ENCODE measurements around the gene KCNK13. TPM values are rescaled to one million over a fixed set of nuclear protein-coding genes. Genes with fewer than 3 reads are reported as not detected.

The KCNK13 gene
- total and polyA plus RNA-seq, 2 of the 13 experiments (the other 11 are each of a cell fraction or from before 2014, with no cell fraction given) = 0.08 to 0.29 TPM

DNA sequence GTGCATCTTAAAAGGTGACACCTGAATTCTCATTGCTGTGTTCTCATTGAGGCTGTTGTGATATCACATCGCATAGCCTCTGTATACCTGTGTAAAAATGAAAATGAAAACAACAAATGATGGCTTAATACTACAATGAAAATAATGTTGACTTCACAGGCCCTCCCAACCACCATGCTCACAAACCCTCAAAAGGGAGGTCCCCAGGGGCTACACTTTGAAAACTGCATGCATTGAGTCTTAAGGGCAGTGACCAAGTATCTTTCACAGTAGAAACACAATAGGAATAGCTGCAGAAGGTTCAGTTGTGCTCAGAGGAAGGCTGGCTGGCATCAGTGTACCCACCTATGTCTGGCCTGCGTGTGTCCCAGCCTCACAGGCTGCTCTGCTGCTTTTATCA, 27.6 kb upstream of the KCNK13 start:
- Histone ChIP-seq H2AFZ (ENCODE audit: low read length) (no peak overlapping the region), H3K4me2 (ENCODE audit: low read depth, low read length) (no peak overlapping the region), H3K9me3 (ENCODE audit: low read length) (no peaks in the 10 kb centered on the region), H4K20me1 (ENCODE audit: insufficient read depth, low read length) (no peaks in the 10 kb centered on the region), H3K4me1 (ENCODE audit: insufficient read depth, low read length) (no peaks in the 10 kb centered on the region), H3K36me3 (replicated peaks in 1 of 2; ENCODE audit: control insufficient read depth in 1 of 2, insufficient read depth in 2 of 2, low read length in 2 of 2) (peaks cover 8 to 34% of the 10 kb centered on the region in 2 experiments; a peak in 4 of 5 replicates), H3K27ac (ENCODE audit: extremely low read length, insufficient read depth, low read length) (no peak overlapping the region), H3K27me3 (ENCODE audit: control insufficient read depth in 1 of 2, insufficient read depth in 2 of 2, low read length in 2 of 2) (no peaks in the 10 kb centered on the region), H3K4me3 (replicated peaks in 1 of 3; ENCODE audit: insufficient read depth in 1 of 3, low read depth in 2 of 3, low read length in 3 of 3) (no peak overlapping the region), H3K9ac (ENCODE audit: insufficient read depth, low read depth, low read length) (no peak overlapping the region), H3K79me2 (ENCODE audit: insufficient read depth, low read length) (no peaks in the 10 kb centered on the region)
- 92% methylated on average over 1 of the region's 2 CpGs for WGBS (ENCODE audit: low lambda C conversion rate)
- ChIA-PET POLR2A (no interaction called here), CTCF (ENCODE audit: low intra/inter-chr PET ratio, low total read pairs) (no interaction called here)
- intact Hi-C loops (cut with micrococcal nuclease; ENCODE audit: unreplicated experiment) (no loop called here), in situ Hi-C loops (cut with HindIII; ENCODE audit: extremely low pct_ligation_motif_present, low pct_unique_long_range_greater_than_20kb) (no loop called here)
- no TSS peak for BruUV-seq (replicated peaks)
- TF ChIP-seq KDM4B (CRISPR knock-in tag; IDR thresholded peaks at IDR 0.05) (no peak), STAG1 (CRISPR knock-in tag; IDR thresholded peaks at IDR 0.05) (no peak), FOXK1 (CRISPR knock-in tag; IDR thresholded peaks at IDR 0.05; ENCODE audit: borderline replicate concordance, low read depth) (no peak), ZNF468 (CRISPR knock-in tag; IDR thresholded peaks at IDR 0.05) (no peak), ZBTB8A (CRISPR knock-in tag; IDR thresholded peaks at IDR 0.05; ENCODE audit: borderline replicate concordance, low read depth) (no peak), ATAD3A (CRISPR knock-in tag; IDR thresholded peaks at IDR 0.05) (no peak), ETV5 (CRISPR knock-in tag; IDR thresholded peaks at IDR 0.05; ENCODE audit: borderline replicate concordance) (no peak), SIX1 (CRISPR knock-in tag; IDR thresholded peaks at IDR 0.05; ENCODE audit: borderline replicate concordance) (no peak), RFXANK (CRISPR knock-in tag; IDR thresholded peaks at IDR 0.05) (no peak), IKZF4 (CRISPR knock-in tag; IDR thresholded peaks at IDR 0.05; ENCODE audit: borderline replicate concordance, low read depth, not compliant biosample characterization) (no peak), MYNN (CRISPR knock-in tag; IDR thresholded peaks at IDR 0.05; ENCODE audit: low read depth) (no peak), HOXA5 (CRISPR knock-in tag; IDR thresholded peaks at IDR 0.05) (no peak)
- TF ChIP-seq, protein P1, sequence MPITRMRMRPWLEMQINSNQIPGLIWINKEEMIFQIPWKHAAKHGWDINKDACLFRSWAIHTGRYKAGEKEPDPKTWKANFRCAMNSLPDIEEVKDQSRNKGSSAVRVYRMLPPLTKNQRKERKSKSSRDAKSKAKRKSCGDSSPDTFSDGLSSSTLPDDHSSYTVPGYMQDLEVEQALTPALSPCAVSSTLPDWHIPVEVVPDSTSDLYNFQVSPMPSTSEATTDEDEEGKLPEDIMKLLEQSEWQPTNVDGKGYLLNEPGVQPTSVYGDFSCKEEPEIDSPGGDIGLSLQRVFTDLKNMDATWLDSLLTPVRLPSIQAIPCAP (CRISPR knock-in tag; IDR thresholded peaks at IDR 0.05; ENCODE audit: low read depth) = no peak
- TF ChIP-seq, protein P2, sequence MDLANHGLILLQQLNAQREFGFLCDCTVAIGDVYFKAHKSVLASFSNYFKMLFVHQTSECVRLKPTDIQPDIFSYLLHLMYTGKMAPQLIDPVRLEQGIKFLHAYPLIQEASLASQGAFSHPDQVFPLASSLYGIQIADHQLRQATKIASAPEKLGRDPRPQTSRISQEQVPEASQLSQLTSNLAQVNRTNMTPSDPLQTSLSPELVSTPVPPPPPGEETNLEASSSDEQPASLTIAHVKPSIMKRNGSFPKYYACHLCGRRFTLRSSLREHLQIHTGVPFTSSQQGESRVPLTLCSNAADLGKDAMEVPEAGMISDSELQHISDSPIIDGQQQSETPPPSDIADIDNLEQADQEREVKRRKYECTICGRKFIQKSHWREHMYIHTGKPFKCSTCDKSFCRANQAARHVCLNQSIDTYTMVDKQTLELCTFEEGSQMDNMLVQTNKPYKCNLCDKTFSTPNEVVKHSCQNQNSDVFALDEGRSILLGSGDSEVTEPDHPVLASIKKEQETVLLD (CRISPR knock-in tag; IDR thresholded peaks at IDR 0.05; ENCODE audit: low read depth) = no peak
- FAIRE-seq (no peak), ATAC-seq (no peak), DNase-seq (ENCODE audit: low spot score) (no peak)

Measured in HepG2 (cell line).